H1 (cell line): Measurements from ENCODE around the gene DAGLA. TPM values are rescaled to one million over a fixed set of nuclear protein-coding genes. Genes with fewer than 3 reads are reported as not detected.

Experiments
- CTBP2 ChIP-seq: IDR thresholded peaks from 2 replicates; pipeline ENCODE4 v1.7.0; 2011; ENCODE audit warnings: borderline replicate concordance, mild to moderate bottlenecking, moderate library complexity, mixed read lengths, low read length; ENCODE audit not compliant: insufficient read depth, insufficient read length
- KDM5A ChIP-seq: fragments of 200-600 bp; IDR thresholded peaks from 2 replicates; pipeline ENCODE4 v1.7.1; 2012; ENCODE audit warnings: mild to moderate bottlenecking, low read length, inconsistent platforms, mixed read lengths
- SIX5 ChIP-seq: IDR thresholded peaks from 2 replicates; pipeline ENCODE4 v1.6.1; 2011; ENCODE audit warnings: mild to moderate bottlenecking, low read depth, low read length
- TBP ChIP-seq: IDR thresholded peaks from 2 replicates; pipeline ENCODE4 v1.6.1; 2011; ENCODE audit warnings: low read depth, low read length, improper control_type of control experiment
- polyA plus RNA-seq, 7 experiments: library from polyadenylated mRNA; depleted of rRNA in 3 of 7; stranded (reverse) in 5 of 7; unstranded in 2 of 7; fragments of >200 nt in 5 of 7; fragments of 200-250 nt in 2 of 7; gene quantifications; 1 replicate in 5 of 7; 2 replicates in 1 of 7; 4 replicates in 1 of 7; pipeline versions ENCODE4 v1.2.1 to v1.2.3, GENCODE V29; 2011 to 2013; ENCODE audit warnings: missing spikeins in 2 of 7, mixed read lengths in 2 of 7
- total RNA-seq: library from RNA; stranded (reverse); fragmentation: NEBNext Ultra II Directional; extraction: Animal tissue kit (Norgen Biotek cat#: 25700); gene quantifications from 2 replicates; pipeline ENCODE4 v1.2.1, GENCODE V29; 2021

Gene DAGLA
- total and polyA plus RNA-seq, 2 of the 8 experiments (the other 6 are each of a cell fraction or from before 2014, with no cell fraction given) = 3.6 to 6.6 TPM

GRCh38 chr11:61689164-61689496 lies 8.9 kb downstream of the DAGLA start (continued):
- no peak for TF ChIP-seq TBP
- no peak for TF ChIP-seq CTBP2
- TF ChIP-seq KDM5A = no peak
- no peak for TF ChIP-seq SIX5
- TF ChIP-seq, all 59 proteins: peak for 0
